SU-DHL-6 (cell line): ENCODE results near the gene ZBTB17.

Experiments used
- H2AFZ ChIP-seq: fragments of 200-600 bp; sonication (generic); 2 replicates; pipeline ENCODE4 v1.6.1; 2014; ENCODE audit warnings: low read depth, mild to moderate bottlenecking, moderate library complexity, mixed read lengths, antibody characterized with exemption, low read length; ENCODE audit not compliant: severe bottlenecking
- H3F3A ChIP-seq: fragments of 200-600 bp; shearing (Covaris generic); 2 replicates; pipeline ENCODE4 v1.6.0; 2016; ENCODE audit warnings: antibody characterized with exemption, mild to moderate bottlenecking; ENCODE audit not compliant: insufficient read depth
- H3K27ac ChIP-seq: fragments of 200-600 bp; sonication (generic); 2 replicates; pipeline ENCODE4 v1.5.1; 2016; ENCODE audit warnings: low read depth, mild to moderate bottlenecking, low read length, moderate library complexity, mixed read lengths
- H3K27me3 ChIP-seq: fragments of 200-600 bp; sonication (generic), shearing (Covaris generic); 2 replicates; pipeline ENCODE4 v1.6.0; 2014; ENCODE audit warnings: mild to moderate bottlenecking, low read length
- H3K36me3 ChIP-seq: fragments of 200-600 bp; sonication (generic); 2 replicates; pipeline ENCODE4 v1.6.1; 2014; ENCODE audit warnings: mild to moderate bottlenecking, low read length, mixed read lengths
- H3K4me2 ChIP-seq: fragments of 300-600, 200-600 bp; shearing (Covaris generic), sonication (generic); 2 replicates; pipeline ENCODE4 v1.6.0; 2014; ENCODE audit warnings: low read length, low read depth, mild to moderate bottlenecking; ENCODE audit not compliant: poor library complexity, severe bottlenecking
- H3K4me3 ChIP-seq: fragments of 200-600 bp; sonication (generic); 2 replicates; pipeline ENCODE4 v1.5.1; 2014; ENCODE audit warnings: antibody characterized with exemption, low read length, mild to moderate bottlenecking, mixed read lengths; ENCODE audit not compliant: insufficient read depth, poor library complexity, severe bottlenecking
- H3K79me2 ChIP-seq: fragments of 200-600 bp; sonication (generic); 2 replicates; pipeline ENCODE4 v1.6.1; 2014; ENCODE audit warnings: mild to moderate bottlenecking, low read length, moderate library complexity; ENCODE audit not compliant: insufficient read depth
- H3K9ac ChIP-seq: fragments of 200-600 bp; sonication (generic); 2 replicates; pipeline ENCODE4 v1.7.0; 2014; ENCODE audit warnings: mild to moderate bottlenecking, low read length
- H3K9me2 ChIP-seq: fragments of 200-600 bp; sonication (generic); replicated peaks from 2 replicates; pipeline ENCODE4 v1.6.1; 2014; ENCODE audit warnings: low read length; ENCODE audit not compliant: insufficient read depth
- H3K9me3 ChIP-seq: fragments of 200-600 bp; sonication (generic); 2 replicates; pipeline ENCODE4 v1.6.1; 2014; ENCODE audit warnings: low read length, mixed read lengths; ENCODE audit not compliant: insufficient read depth
- H4K20me1 ChIP-seq: fragments of 200-600 bp; sonication (generic); 2 replicates; pipeline ENCODE4 v1.6.1; 2014; ENCODE audit warnings: low read depth, mild to moderate bottlenecking, antibody characterized with exemption, low read length, moderate library complexity, mixed read lengths
- CTCF ChIP-seq: fragments of 200-600 bp; sonication (generic); IDR thresholded peaks from one replicate; pipeline ENCODE4 v1.5.1; 2017; ENCODE audit warnings: antibody characterized with exemption, mild to moderate bottlenecking, low read length, moderate library complexity; ENCODE audit not compliant: insufficient read depth, poor library complexity, severe bottlenecking
- EZH2phosphoT487 ChIP-seq: fragments of 200-600 bp; sonication (generic), shearing (Covaris generic); conservative IDR thresholded peaks from 2 replicates; pipeline ENCODE4 v1.6.1; 2018; ENCODE audit warnings: mild to moderate bottlenecking, antibody characterized with exemption, low read length, moderate library complexity, mixed read lengths

The ZBTB17 gene

GRCh38 chr1:15934211-15935055 lies 41.5 kb downstream of the ZBTB17 start:
- peaks cover 14% of the 10 kb centered on the region for H3K36me3 ChIP-seq

GRCh38 chr1:15933684-15934083 lies 42.2 kb downstream of the ZBTB17 start:
- Histone ChIP-seq H3K27ac (no peak overlapping the region), H3K9ac (no peak overlapping the region), H3K9me2 (no peaks in the 10 kb centered on the region), H3K36me3 (peaks cover 14% of the 10 kb centered on the region), H3K9me3 (no peaks in the 10 kb centered on the region), H3K4me2 (no peak overlapping the region), H2AFZ (no peak overlapping the region), H3K27me3 (no peaks in the 10 kb centered on the region), H3K79me2 (no peaks in the 10 kb centered on the region), H3F3A (no peaks in the 10 kb centered on the region), H3K4me3 (no peak overlapping the region), H4K20me1 (no peaks in the 10 kb centered on the region)
- TF ChIP-seq CTCF = no peak
- TF ChIP-seq EZH2phosphoT487 = no peak

More at GRCh38 chr1:15934211-15935055, 41.5 kb downstream of the ZBTB17 start:
- Histone ChIP-seq H3K27ac (no peak overlapping the region), H2AFZ (no peak overlapping the region), H3K4me2 (no peak overlapping the region), H3K27me3 (no peaks in the 10 kb centered on the region), H3K9ac (no peak overlapping the region), H4K20me1 (no peaks in the 10 kb centered on the region; the same call in 1 of the 2 replicates), H3K4me3 (no peak overlapping the region), H3K79me2 (no peaks in the 10 kb centered on the region), H3F3A (peaks cover 7% of the 10 kb centered on the region; the same call in 1 of the 2 replicates), H3K9me3 (no peaks in the 10 kb centered on the region), H3K9me2 (no peaks in the 10 kb centered on the region)
- TF ChIP-seq CTCF (no peak), EZH2phosphoT487 (no peak)

- Histone ChIP-seq H4K20me1 (no peaks in the 10 kb centered on the region), H3K79me2 (no peaks in the 10 kb centered on the region), H3K4me2 (no peak overlapping the region), H3K36me3 (peaks cover 24% of the 10 kb centered on the region), H3K4me3 (no peak overlapping the region), H3K9me2 (no peaks in the 10 kb centered on the region), H3K9me3 (no peaks in the 10 kb centered on the region), H3K27me3 (no peaks in the 10 kb centered on the region), H2AFZ (no peak overlapping the region), H3F3A (no peaks in the 10 kb centered on the region), H3K9ac (no peak overlapping the region), H3K27ac (no peak overlapping the region)
- TF ChIP-seq CTCF = no peak
- TF ChIP-seq EZH2phosphoT487 = no peak
Observed at GRCh38 chr1:15932612-15933011, 43.3 kb downstream of the ZBTB17 start.
